NCI-H2196 treated with DMSO at 0.1 percent for 48 hours (cell line): Measurements from ENCODE around the gene ADARB1.

ENCODE experiments used
- DNase-seq: peaks from one replicate; lab custom pipeline; 2025; ENCODE audit not compliant: unreplicated experiment; lab: John Stamatoyannopoulos, UW

The ADARB1 gene

DNA sequence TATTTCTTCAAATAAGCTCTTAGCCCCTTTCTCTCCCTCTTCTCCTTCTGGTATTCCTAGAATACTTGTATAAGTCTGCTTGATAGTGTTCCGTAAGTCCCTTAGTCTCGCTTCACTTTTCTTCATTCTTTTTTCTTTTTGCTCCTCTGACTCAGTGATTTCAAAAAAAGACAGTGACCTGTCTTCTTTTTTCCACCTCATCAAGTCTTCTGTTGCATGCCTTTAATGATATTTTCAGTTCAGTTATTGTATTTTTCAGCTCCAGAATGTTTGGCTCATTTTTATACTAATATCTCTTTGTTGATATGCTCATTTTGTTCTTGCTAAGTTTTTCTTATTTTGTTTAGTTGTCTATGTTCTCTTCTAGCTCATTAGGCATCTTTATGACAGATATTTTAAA lies 115.6 kb downstream of the ADARB1 start:
- DNase-seq, result no peak

DNA sequence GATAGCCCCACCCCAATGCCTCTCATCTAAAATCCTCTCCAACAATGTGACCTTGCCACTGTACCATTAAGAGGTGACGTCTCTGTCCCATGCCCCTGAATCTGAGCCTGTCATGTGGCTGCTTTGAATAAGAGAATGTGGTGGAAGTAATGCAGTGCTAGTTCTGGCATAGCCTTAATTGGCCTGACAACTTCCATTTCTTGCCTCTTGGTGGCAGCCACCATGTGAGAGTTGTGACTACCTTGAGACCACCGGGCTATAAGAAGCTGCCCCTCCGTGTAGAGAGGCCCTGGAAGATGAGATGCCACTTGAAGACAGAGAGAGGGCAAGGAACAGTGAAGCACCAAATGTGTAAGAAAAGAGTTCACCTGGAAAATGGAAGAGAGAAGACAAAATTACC lies 118.0 kb downstream of the ADARB1 start:
- no peak for DNase-seq

DNA sequence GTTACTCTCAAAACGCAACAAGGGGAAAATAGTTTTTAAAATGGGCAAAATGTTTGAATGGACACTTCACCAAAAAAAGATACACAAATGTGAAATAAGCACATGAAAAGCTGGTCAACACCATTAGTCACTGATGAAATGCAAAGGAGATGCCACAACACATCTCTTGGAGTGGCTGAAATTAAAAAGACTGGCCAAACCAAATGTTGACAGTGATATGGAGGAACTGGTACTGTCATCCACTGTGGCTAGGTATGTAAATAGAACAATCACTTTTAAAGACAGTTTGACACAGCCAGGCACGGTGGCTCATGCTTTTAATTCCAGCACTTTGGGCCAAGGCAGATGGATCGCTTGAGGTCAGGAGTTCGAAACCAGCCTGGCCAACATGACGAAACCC lies 122.2 kb downstream of the ADARB1 start:
- DNase-seq, result no peak

DNA sequence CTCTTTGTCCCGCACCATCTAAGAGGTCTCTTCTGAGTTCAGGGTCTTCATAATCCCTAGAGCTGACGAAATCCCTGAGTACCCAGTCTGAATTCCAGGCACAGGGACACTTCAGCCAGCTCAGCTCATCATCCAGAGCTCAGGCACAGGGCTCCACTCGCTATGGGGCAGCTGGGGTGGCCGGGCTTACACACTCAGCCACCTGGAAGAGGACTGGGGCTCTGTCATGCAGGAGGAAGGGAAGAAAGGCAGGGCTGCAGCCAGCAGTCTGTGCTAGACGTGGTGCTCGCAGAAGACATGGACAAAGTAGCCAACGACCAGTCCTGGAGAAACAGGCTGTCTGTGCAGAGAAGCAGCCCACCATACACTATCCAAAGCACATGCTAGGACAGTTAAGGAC lies 124.8 kb downstream of the ADARB1 start:
- DNase-seq, result no peak

DNA sequence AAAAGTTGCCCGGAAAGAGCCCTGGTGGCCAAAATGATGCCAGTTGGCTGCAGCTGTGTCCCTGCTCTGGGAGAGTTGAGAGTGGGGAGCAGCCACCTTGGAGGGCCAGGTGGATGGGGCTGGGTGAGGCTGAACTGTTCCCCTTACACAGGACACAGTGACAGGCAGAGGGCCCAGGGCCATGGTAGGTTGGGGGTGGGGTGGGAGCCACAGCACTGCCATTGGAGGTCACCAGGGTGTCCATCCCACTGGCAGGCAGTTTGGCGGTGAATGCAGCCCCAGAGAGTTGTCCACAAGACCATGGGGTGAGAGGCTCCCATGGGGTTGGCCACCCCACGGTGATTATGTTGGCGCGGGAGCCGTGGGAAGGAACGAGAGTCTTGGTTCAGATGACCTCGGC lies 125.7 kb downstream of the ADARB1 start:
- no peak for DNase-seq

DNA sequence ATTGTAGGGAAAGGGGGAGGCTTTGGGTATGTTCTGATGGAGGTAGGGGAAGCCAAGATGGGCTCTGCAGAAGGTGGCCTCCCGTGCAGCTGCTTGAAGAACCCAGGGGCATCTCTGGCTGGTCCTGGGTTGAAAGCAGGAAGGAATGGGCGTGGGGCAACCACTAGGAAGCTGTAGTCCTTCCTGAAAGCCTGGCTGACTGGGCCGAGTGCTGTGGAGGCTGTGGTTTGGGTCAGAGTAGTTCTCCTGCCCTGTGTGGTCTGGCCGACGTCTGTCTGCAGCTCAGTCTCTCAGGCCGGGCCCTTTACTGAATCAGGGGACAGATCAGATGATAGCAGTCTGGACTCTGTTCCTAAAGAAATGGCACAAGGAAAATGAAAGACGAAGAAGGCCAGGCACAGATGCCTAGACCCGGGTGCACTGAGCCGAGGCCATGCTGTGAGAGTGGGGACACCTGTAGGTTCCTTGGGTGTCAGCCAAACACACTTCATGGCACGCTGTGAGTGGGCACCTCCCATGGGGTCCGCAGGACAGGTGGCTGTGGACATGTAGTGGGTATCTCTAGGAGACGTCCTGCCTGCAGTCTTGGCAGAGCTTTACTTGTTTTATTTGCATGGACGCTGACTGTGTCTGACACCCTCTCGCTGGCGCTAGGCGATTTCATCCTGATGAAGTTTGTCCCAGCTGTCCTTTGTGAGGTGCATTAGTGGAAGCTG lies 126.4 kb downstream of the ADARB1 start:
- DNase-seq, result no peak

DNA sequence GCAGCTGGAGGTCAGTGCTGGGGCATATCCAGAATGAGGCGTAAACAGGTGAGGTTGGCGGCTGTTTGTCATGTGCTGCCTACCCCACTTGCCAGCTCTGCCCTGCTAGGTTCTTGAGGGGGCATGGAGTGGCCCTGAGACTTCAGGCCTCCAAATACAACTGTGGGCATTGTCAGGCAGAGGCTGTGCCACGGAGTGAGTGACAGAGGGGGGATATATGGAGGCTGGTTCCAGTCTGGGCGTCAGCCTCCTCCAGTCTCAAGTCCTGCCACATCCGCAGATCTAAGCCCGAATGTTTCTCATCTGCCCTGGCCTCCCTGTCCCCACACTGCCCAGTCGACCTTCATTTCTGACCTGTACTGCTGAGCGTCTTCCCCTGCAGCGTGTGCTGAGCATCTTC lies 128.0 kb downstream of the ADARB1 start:
- DNase-seq, result no peak

DNA sequence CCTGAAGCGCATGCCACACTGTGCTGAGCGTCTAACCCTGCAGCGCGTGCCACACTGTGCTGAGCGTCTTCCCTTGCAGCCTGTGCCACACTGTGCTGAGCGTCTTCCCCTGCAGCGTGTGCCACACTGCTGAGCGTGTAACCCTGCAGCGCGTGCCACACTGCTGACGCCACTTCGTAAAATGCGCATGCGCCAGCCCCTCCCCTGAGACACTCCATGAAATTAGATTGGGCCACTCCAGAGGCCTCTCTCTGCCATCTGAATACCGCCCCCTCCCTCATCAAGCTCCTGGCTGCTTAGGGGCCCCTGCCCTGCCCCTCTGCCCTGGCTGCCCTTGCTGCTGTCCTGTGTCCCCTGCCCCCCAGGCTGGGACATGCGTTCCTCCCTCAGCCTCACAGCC lies 128.5 kb downstream of the ADARB1 start:
- no peak for DNase-seq

DNA sequence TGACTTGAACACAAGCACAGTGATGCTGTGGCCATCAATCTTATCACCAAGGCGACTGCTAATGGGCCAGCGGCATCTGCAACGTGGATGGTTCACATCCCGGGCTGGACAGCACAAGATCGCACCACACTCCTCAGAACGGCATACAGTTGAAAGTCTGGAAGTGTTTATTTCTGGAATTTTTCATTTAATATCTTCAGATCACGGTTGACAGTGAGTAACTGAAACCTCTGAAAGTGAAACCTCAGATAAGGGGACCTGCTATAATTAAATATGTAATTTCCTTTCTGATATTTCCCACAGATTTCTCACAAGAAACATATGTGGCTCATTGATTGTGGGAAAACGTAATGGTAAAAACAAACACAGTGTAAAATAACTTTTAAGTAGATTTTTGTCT lies 129.6 kb downstream of the ADARB1 start:
- DNase-seq, result no peak

DNA sequence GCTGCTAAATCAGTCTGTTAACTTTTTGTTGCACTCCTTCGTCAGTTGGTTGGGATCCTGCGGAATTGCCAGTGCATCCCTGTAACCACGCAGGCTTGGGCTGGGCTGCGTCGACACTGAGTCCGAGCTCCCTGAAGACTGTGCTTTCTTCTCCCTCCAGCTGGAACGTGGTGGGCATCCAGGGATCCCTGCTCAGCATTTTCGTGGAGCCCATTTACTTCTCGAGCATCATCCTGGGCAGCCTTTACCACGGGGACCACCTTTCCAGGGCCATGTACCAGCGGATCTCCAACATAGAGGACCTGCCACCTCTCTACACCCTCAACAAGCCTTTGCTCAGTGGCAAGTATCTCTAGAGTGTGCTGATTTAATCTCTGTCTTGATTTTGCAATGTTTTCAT lies 130.0 kb downstream of the ADARB1 start:
- DNase-seq, result no peak

DNA sequence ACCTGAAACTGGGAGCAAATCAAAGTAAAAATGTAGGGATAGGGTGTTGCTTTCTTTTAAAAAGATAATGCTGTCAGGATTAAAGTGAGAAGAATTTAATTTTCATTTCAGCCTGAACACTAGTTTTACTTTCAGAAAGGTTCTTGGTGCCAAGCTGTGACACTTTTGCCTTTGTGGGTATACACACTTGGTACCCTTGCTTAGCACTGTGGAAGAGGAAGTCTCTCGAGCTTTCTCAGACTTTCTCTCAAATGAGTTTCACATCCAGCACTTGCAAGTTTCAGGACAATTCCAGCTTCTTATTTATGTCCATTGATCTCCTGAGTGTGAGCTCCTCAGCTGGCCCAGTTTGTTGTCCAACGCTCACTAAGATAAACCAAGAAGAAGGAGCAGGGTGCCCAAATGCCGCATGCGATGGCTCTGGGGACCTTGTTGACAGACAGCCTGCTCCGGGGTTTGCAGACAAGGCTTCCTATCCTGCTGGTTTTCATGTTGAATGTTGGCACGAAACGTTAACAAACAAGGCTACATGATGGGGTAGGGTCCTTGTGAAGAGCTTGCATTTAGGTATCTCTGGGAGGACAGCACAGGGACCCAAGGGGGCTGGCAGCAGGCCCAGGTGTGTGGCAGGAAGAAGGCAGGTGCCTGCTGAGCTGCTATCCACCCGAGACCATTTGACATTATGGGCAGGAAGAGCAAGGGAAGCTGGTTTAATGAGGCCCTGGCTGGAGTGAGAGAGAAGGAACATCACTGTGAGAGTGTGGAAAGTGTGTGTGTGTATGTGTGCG lies 133.7 kb downstream of the ADARB1 start:
- DNase-seq, result no peak

DNA sequence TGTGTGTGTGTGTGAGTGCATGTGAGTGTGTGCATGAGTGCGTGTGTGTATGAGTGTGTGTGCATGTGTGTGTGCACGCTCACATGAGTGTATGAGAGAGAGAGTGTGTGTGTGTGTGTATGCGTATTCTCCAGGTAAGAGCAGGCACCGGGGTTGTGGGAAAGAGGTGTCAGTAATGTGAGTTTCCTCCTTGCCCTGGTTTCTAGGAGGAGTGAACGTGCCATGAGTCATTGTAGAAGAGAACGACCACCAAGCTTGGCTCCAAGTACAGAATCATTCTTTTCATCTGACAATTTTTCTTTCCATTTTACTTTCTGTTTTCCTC lies 134.2 kb downstream of the ADARB1 start:
- no peak for DNase-seq

DNA sequence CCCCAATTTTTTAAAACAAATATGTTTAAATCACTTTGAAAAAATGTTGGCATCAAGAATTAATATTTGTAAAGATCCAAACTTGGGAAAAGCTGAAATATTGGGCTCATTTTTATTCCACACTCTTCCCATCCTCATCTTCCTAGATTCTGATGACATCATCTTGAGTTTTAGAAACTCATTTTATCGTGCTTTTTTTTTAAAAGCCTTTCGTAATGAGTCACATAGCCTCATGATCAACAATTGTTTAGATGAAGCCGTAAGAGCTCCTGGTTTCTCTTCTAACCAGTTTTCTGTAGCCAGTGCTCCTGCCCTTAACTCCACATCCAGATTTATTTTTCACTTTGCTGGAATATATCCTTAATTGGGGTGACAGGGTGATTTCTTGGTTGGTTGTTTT lies 134.7 kb downstream of the ADARB1 start:
- no peak for DNase-seq

DNA sequence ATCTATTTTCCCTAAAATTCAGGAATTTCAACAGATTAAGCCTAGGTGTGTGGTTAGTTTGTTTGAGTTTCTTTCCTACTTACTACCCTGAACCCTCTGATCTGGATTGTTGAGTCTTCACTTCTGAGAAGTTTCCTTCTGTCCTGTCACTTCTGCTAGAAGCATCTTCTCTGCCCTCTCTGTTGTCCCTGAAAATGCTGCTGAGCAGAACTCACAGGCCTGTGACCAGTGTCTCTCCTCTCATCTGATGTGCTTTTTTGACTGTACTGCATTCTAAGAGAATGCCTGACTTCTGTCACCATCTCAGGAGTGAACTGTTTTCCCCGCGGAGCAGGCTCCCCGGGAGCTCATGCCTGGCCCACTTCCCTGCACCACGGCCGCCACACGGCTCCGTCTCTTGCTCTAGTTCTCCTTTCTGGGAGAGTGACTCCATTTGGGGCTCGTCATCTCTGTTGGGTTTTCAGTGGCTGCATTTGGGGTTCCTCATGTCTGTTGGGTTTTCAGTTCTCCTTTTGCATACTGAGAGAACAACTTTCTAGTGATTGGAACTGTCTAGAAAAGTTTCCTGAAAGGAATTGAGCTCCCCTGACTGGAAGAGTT lies 135.4 kb downstream of the ADARB1 start:
- DNase-seq, result no peak

DNA sequence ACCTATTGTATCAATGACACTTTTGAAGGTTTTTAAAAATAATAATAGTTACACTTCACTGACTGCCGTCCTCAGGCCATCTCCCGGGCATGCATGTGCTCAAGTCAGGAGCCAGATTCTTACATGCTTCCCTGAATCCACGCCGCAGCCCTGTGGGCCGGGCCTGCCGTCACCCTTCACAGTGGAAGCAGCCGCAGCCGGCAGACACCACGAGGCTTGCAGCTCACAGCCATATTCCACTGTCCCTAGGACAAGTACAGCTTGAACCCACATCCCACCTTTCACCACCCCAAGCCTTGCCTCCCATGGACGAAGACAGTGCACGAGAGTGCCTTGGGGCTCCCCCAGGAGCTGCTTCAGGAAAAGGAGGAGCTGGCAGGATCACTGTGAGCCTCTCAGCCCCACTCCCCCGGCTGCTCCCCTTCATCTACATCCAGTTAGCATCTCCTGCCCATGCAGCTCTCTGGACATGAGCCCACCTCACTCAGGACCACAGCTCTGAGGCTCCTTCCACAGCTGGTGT lies 136.1 kb downstream of the ADARB1 start:
- DNase-seq, result no peak

DNA sequence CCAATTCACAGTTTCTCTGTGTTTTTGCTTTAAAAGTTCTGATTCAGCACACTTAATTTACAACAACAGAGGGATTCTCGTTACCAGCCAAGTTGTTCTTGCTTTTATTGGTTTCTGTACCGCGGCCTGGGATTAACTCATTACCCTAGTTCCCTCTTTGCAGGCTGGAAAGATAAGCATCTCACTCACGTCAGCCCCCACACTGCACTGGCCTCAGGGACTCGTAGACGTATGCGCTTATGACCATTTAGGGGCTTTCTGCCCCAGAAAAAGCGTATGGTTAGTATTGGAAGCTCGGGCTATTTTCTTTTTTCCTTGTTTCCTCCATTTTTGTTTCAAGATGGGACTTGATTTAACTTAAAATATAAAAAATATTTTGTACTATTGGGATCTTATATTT lies 137.3 kb downstream of the ADARB1 start:
- DNase-seq, result no peak

DNA sequence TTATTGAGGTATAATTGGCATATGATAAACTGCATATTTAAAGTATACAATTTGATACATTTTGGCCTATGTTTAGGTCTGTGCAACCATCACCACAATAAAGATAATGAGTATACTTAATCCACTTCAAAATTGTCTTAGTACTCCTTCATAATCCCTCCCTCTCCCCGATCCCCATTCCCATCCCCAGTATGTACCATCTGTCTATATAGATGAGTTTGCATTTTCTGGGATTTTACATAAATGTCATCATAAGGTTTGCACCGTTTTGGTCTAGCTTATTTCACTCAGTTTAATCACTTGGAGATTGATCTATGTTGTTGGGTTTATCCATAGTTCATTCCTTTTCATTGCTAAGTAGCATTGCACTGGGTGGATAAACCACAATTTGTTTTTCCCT lies 139.0 kb downstream of the ADARB1 start:
- DNase-seq, result no peak

DNA sequence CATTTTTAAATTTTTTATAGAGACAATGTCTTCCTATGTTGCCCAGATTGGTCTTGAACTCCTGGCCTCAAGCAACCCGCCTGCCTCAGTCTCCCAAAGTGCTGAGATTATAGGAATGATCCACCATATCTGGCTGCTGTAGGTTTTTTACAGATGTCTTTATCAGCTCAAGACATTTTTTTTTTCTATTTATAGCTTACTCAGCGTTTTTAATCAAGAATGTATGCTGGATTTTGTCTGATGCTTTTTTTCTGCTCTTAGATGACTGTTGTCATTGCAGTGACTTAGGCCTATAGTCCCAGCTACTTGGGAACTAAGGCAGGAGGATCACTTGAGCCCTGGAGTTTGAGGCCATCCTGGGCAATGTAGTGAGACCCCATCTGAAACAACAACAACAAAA lies 140.8 kb downstream of the ADARB1 start:
- DNase-seq, result no peak

DNA sequence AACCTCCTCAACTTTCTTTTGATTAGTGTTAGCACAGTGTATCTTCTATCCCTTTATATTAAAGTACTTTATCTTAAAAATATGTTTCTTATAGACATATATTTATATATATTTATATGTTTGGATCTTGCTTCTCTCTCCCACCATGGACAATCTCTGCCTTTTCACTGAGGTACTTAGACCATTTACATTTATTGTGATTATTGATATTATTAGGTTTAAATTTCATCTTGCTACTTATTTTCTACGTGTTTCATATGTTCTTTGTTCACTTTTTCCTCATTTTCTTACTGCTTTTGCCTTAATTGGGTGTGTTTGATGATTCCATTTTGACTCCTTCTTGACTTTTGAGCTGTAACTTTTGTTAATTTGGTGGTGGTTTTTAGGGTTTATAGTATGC lies 142.6 kb downstream of the ADARB1 start:
- no peak for DNase-seq

DNA sequence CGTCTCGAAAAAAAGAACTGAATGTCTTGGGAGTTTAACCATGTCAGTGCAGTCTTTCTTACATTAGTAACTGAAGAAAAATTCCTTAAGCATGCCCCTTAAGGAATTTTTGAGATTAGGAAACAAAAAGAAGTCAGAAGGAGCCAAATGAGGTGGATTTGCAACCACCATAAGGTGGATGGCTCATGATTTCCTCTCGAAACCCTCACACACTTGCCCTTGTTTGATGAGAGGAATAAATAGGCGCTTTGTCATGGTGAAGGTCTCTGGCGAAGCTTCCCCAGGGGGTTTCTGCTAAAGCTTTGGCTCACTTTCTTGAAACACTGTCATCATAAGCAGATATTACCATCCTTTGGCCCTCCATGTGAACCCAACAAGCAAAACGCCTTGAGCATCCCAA lies 145.1 kb downstream of the ADARB1 start:
- no peak for DNase-seq

DNA sequence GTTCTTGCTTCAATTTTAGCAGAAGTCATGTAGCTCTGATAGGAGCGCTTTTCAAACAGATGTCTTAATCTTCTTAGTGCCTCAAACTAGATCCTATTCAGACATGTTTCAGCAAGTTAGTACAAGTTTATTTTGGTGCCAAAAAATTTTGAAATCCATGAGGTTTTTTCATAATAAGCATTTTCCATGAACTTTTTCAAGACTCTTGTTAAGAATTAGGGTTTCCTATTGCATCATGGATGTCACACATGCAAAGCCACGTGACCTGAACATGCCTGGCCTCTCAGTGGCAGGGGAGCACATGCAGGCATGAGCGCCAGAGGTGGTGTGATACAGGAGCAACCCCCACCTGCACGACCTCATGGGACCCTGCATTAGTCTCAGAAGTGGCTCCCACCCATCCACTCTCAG lies 145.7 kb downstream of the ADARB1 start:
- no peak for DNase-seq
